GM21529 (cell line): ENCODE measurements around the gene ZNF891.

Source experiments
- ATAC-seq: cut with Tn5 transposase; IDR thresholded peaks from one replicate; pipeline ENCODE4 v1.9.1; 2021; ENCODE audit not compliant: unreplicated experiment

The ZNF891 gene

DNA sequence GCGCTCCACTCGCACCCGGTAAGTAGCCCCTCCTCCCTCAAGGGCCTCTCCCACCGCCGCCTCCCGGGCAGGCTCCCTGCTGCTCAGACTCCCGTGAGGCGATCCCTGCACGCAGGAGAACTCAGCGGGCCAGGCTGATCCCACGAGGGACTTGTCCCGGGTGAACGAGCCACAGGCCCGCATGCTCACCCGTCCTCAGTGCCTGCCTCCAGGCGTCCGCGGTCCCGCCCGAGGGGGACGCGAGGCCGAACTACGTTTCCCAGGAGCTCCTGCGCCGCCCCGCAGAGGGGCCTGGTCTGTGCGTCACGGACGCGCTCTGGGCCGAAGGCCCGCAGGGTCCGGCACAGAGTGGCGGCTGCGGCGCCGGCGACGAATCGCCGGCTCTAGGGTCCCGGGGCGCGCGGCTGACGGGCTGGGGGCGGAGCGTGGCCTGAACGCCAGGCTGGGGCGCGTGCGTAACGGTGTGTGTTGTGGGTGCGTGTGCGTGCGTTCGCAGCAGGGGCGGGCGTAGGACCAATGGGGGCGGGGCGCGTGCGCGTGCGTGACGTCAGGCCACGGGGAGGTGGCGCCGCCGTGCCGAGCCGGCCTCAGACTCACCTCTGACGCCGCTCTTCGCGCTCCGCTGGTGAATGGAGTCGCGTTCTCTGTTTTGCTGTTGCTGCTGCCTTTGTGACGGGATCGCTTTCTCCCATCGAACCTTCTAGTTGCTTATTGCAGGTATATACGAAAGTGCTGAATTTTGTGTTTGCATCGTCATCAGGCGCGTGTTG is at the start of gene ZNF891, which contains the start of gene ZNF10:
TSS of gene ZNF891 (minus strand) at position 237 of the 770 bp plus-strand sequence. CDS start 8,356 bp downstream, outside the sequence.
TSS of gene ZNF10 (plus strand) at position 590 of the 770 bp plus-strand sequence. CDS start 13,866 bp downstream, outside the sequence.
- peak; percentile 92 for ATAC-seq

DNA sequence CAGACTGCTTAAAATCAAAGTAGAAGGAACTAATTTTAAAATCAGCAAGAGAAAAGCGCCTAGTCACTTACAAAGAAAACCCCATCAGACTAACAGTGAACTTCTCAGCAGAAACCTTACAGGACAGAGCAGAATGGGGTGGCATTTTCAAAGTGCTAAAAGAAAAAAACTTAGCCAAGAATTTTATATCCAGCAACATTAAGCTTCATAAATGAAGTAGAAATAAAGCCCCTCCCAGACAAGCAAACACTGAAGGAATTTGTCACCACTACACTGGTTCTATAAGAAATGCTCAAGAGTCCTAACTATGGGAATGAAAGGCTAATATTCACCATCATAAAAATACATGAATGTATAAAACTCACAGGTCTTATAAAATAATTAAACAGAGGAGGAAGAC is 44.8 kb upstream of the ZNF891 start:
- no peak for ATAC-seq

DNA sequence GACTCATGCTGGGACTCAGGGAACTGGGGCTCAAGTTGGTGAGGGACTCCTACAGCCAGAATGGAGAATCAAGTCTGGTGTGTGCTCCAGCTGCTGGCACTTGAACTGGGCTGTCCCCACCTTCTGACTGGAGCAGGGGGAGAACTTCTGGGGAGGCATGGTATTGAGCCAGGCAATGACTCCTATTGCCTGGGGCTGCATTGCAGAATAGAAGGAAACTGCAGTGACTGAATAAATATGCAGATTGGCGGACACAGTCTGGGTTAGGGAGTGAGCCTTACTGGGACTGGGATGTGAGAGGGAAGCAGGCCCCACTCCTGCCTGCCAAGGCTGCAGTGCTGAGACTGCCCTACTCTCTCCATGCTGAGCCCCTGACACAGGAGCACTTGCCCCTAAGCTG is 42.4 kb upstream of the ZNF891 start:
- ATAC-seq = no peak

DNA sequence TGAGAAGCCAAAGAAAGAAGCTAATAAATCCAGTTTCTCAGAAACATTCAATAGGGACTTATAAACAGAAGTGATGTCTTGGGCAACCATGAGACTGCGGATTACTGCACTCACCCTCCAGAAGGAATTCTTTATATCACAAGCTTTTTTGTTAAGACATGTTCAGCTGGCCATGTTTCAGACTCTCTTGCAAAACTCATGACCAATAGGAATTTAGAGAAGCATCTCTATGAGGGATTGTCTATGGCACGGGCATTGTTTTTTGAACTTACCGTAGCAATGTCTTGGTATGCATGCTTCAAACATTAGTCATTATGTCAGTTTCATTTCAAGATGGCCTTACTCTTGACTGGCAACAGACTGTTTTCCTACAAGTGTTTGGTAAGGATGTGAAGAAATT is 35.7 kb upstream of the ZNF891 start:
- no peak for ATAC-seq

DNA sequence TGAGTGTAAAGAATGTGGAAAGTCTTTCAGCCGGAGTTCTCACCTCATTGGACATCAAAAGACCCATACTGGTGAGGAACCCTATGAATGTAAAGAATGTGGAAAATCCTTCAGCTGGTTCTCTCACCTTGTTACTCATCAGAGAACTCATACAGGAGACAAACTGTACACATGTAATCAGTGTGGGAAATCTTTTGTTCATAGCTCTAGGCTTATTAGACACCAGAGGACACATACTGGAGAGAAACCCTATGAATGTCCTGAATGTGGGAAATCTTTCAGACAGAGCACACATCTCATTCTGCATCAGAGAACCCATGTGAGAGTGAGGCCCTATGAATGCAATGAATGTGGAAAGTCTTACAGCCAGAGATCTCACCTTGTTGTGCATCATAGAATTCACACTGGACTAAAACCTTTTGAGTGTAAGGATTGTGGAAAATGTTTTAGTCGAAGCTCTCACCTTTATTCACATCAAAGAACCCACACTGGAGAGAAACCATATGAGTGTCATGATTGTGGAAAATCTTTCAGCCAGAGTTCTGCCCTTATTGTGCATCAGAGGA is 26.1 kb upstream of the ZNF891 start:
- ATAC-seq = no peak

DNA sequence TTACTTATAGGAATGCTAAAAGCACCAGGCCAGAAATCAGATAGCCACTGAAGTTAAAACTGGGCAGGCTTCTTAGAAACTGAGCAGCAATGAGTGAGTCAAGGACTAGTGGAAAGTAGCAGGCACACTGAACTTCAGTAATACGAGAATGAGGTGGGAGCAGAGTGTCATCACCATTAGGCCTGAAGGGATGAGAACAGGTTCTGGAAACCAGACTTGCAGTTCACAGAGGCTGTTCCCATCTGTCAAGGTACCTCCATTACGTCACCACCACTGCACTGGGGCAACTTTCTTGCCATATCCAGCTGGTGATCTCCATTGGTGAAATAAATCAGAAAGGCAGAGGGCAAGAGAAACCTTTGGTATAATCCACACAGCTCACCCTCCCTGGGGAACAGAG is 15.9 kb upstream of the ZNF891 start:
- no peak for ATAC-seq

DNA sequence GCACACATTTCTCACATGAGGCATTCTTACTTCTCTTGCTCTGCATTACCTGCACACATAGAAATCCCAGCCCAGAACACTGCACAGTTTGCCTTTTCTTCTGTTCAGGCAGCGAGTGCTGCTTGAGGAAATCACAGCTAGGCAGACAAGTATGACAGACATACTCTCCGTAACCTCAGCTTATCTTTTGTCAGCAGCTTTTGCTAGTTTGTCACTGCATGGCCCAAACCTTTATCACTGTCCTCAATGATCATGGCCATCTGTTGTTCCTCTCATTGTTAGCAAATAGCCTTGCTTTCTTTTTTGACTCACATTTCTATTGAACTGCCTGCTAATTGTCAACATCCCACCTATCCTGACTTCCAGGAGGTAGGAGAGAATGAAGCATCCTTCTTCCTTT is 5.7 kb upstream of the ZNF891 start:
- no peak for ATAC-seq

DNA sequence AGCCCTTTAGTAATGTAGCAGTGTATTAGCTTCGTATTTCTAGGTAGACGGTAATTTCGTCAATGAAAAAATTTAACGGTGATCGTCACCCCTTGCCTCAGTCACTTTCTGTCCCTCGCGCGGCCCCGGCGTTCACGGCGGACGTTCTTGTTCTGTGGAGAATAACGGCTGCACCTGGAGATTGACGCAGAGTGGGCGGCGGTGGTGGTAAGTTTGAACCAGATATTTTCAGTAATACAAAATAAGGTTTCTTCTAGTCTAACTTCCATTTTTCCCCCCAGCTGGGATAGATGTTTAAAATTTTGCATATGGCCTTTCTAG is 694 bp upstream of the ZNF891 start:
- ATAC-seq = no peak

DNA sequence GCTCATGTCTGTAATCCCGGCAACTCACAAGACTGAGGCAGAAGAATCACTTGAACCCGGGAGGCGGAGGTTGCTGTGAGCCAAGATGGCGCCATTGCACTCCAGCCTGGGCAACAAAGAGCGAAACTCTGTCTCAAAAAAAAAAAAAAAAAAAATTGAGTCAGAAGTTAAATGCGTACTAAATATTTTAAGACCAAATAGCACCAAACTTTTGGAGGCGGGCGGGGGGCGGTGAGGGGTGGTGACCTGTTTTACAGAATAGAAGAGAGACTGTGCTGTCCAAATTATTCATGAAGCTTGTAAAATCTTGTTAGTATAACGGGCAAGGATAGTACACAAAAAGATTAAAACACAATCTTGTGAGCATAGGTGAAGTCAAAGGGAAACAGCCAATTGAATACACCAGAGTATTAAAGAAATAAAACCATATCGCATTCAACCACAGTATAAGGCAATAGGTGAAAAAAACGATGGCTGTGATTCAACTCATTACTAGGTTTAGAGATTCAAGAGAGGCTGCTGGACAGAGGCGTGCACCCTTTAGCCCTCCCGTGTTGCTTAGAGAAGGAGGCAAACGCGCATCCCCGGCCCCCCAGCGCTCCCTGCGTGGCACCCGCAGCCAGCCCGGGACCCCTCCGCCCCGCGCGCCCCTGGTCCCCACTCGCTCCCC is 571 bp downstream of the ZNF891 start:
- no peak for ATAC-seq

DNA sequence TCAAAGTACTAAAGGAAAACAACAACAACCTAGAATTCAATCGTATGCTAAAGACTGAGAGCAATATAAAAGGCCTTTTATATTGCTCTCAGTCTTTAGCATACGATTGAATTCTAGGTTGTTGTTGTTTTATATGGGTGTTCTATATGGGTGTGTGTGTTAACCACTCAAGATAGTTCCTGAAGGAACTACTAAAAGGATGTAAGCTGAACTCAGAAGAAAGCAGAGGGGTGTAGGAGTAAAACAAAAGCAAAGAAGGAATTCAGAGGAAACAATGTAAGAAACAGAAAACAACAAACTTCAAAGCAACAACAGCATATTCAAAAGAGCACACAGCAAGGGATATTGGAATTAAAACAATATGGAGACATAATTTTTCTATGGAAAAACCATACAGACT is 5.4 kb downstream of the ZNF891 start:
- no peak for ATAC-seq

DNA sequence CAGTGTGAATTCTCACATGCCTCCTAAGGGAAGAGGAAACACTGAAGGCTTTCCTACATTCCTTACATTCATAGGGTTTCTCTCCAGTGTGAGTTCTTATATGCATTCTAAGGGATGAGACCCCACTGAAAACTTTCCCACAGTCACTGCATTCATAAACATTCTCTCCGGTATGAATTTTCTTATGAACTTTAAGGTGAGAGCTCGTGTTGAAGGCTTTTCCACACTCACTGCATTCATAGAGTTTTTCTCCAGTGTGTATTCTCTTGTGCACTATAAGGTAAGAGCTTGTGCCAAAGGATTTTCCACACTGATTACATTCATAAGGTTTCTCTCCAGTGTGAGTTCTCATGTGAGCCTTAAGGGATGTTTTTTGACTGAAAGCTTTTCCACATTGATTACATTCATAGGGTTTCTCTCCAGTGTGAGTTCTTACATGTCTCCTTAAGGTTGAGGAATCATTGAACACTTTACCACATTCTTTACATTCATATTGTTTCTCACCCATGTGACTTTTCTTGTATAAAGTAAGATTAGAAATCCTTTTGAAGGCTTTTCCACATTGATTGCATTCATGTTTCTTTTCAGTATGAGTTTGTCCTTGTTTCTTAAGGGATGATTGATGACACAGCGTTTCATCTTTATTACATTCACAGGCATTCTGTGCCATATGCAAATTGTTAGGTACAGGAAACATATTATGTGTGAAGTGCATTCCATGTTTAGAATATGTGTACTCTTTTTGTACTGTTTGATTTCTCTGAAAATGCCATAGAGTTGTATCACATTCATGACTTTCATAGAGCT is 9.5 kb downstream of the ZNF891 start:
- no peak for ATAC-seq

DNA sequence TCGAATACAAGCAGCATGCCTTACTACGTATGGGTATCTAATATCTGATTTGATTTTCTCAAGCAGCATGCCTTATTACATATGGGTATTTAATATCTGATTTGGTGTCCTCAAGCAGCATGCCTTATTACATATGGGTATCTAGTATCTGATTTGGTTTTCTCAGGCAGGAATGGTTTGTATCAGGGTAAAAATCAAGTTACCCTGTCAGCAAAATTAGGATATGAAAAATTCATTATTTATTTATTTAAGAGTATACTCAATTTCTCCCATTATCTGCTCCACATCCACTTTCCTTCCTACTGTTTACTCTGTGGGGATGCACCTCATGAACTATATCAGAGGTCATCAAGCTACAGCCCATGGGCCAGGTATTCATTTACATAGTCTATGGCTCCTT is 21.9 kb downstream of the ZNF891 start:
- ATAC-seq = no peak

DNA sequence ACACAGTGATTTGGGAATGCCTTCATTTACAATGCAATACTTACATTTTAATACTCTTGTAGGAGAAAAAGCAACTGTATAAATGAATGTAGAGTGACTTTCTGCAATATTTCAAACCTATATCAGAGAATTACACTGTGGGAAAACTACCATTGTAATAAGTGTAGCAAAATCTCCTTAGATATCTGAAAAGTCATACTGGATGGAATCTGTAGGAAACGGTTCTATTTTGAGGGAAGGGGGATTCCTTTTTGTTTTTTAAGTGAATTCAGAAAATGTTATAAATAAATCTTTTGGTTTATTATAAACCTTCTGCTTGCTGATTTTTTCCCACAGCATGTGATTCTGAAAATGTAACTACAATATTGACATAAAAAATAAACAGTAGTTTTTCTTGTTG is 23.0 kb downstream of the ZNF891 start:
- no peak for ATAC-seq

DNA sequence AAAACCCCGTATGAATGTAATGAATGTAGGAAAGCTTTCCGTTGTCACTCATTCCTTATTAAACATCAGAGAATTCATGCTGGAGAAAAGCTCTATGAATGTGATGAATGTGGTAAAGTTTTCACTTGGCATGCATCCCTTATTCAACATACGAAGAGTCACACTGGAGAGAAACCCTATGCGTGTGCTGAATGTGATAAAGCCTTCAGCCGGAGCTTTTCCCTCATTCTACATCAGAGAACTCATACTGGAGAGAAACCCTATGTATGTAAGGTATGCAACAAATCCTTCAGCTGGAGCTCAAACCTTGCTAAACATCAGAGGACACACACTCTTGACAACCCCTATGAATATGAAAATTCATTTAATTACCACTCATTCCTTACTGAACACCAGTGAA is 23.8 kb downstream of the ZNF891 start:
- ATAC-seq = no peak

DNA sequence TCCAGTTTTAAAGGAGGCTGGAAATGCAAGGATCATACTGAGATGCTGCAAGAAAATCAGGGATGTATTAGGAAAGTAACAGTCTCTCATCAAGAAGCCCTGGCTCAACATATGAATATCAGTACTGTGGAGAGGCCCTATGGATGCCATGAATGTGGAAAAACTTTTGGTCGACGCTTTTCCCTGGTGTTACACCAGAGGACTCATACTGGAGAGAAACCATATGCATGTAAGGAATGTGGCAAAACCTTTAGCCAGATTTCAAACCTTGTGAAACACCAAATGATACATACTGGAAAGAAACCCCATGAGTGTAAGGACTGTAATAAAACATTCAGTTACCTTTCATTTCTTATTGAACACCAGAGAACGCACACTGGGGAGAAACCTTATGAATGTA is 24.5 kb downstream of the ZNF891 start:
- ATAC-seq = no peak

DNA sequence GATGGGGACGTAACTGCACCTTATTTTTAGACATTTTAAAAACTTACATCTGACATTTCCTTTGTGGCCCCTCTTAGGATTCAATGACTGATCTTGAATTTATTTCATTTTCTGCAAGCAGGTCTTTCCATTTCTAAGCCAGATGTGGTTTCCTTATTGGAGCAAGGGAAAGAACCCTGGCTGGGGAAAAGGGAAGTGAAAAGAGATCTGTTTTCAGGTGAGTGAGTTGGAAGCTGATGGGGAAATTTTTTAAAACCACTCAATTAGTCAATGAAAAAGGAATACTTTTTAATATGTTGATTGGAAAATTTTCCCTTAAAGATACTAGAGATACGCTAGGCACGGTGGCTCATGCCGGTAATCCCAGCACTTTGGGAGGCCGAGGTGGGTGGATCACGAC is 46.7 kb downstream of the ZNF891 start:
- no peak for ATAC-seq

DNA sequence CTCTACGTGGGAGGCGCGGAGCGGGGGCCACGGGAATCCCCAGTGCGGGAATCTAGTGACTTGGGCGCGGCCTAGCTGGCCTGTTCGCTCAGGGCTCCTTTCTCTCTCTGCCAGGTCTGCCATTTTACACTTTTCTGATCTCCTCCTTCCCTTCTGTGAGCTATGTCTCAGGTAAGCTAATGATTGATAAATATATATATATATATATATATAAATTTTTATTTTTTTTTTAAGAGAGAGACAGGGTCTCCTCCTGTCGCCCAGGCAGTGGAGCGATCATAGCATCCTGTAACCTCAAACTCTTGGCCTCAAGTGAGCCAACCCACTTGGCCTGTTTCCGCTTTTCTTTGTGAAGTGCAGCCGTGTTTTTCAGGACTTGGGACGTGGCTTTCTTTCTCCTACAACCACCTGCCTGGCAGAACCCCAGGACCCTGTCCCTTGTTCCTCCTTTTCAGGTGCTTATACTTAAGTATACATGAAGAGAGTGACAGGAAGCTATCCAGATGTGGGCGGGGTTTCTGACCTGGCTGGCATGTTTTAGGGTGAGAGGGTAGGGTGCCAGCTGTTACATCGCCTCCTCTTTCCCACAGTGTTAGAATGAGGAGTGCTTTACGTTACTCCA is 48.8 kb downstream of the ZNF891 start:
- no peak for ATAC-seq

DNA sequence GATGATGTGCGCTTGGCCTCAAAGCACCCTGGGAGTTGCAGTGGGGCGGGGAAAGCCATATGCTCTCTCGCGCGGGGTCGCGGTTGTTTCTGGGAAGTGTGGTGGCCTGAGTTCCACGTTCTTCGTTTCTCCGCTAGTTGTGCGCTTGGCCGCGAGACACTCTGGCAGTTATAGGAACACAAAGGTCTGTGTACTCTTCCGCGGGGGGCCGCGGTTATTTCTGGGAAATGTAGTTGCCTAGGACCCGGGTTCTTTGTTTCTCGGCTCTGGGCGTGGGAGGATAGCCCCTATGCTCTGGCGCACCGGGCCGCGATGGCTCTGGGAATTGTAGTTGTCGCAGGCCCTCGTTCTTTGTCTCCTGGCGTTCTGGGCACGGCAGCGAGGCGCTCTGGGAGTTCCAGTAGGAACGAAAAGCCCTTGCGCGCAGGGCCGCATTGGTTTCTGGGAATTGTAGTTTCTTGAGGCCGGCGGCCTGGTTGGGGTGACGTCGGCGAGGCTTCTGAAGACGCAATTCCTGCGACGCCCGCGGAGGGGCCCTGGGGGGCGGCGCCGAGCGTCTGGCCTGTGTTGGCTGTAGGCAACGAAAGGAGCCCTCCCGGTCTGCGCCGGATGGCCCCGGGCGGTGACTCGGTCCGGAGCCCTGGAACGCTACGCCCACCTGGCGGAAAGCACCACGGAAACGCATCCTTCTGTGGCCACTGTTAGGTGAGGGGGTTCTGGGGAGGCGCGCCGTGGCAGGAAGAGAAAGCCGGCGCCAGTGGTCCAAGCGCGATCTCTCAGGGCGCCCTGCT is 49.5 kb downstream of the ZNF891 start, which contains the start of gene ZNF140:
TSS of gene ZNF140 (plus strand) at position 556 of the 791 bp plus-strand sequence. CDS start 398 bp downstream, outside the sequence.
- ATAC-seq = peak; percentile 75

DNA sequence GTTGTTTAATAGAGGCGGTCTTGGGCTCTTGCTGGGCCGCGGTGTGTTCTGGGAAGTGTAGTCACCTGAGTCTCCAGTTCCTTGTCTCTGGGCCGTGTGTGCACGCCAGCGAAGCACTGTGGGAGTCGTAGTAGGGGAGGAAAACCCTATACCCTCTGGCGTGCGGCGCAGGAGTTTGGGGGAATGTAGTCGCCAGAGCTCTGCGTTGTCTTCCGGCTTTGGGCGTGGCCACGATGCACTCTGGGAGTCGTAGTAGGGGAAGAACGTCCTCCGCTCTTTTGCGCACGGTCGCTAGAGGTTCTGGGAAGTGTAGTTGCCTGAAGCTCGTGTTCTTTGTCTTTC is 50.1 kb downstream of the ZNF891 start:
- ATAC-seq = peak; percentile 83

DNA sequence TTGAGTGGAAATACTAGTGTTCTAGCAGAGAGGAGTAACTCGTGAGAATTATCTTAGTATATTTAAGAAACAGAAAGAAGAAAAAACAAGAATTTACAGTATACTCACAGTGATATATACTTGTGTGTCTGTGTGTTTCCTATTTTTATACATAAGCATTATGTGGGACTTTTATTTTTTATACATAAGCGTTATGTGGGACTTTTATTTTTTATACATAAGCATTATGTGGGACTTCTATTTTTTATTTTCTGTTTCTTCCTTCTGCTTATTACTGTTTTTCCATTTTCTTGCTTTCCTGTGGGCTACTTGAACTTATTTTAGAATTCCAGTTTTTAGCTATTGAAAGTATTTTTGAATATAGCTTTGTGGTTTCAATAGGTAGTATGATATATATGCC is 56.2 kb downstream of the ZNF891 start:
- ATAC-seq = no peak
